ENCODE measurements around the gene TBCEL.

The TBCEL gene

GRCh38 chr11:121024989-121025388 lies 1.1 kb downstream of the TBCEL start:
- Histone ChIP-seq H3K79me2 (ENCODE audit: control insufficient read depth, low read length) (peaks cover 33% of the 10 kb centered on the region), H4K20me1 (ENCODE audit: control insufficient read depth, insufficient read depth, low read depth, low read length) (no peaks in the 10 kb centered on the region), H3K4me3 (ENCODE audit: low read length) (peak overlapping the region; percentile 79), H3K27ac (ENCODE audit: low read depth, low read length) (no peak overlapping the region), H3K9me2 (replicated peaks; ENCODE audit: control insufficient read depth, low read length) (no peaks in the 10 kb centered on the region), H3K4me2 (ENCODE audit: low read length) (peak overlapping the region; percentile 77), H3K4me1 (ENCODE audit: control insufficient read depth, low read length) (peaks cover 17% of the 10 kb centered on the region), H3K27me3 (ENCODE audit: control insufficient read depth, low read length) (no peaks in the 10 kb centered on the region), H3F3A (ENCODE audit: control insufficient read depth, insufficient read depth) (no peaks in the 10 kb centered on the region), H3K9me3 (ENCODE audit: control insufficient read depth, insufficient read depth, low read length) (no peaks in the 10 kb centered on the region), H3K36me3 (ENCODE audit: control insufficient read depth, low read length) (no peaks in the 10 kb centered on the region)
- no peak for TF ChIP-seq CTCF (IDR thresholded peaks at IDR 0.05; ENCODE audit: low read depth, low read length, poor library complexity, severe bottlenecking)
- no peak for TF ChIP-seq EZH2phosphoT487 (IDR thresholded peaks at IDR 0.05; ENCODE audit: borderline replicate concordance, low read length)

DNA sequence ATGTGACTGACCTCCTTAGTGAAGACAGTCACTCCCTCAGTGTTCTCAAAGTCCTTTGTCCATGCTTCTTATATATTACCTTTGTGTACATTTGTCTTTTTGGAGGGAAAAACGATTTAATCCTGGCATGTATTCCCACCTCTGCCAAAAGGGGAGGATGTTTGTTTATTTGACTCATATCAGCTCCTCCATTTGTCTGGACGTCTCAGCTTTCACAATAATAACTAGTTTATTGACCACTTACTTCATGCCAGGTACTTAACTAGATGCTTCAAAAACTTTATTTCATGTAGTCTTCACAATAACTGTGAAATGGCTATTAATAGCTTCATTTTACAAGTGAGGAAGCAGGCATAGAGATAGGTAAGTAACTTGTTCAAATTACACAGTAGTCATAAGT lies 5.3 kb downstream of the TBCEL start:
- TF ChIP-seq CTCF (IDR thresholded peaks at IDR 0.05; ENCODE audit: low read depth, low read length, poor library complexity, severe bottlenecking) (no peak), EZH2phosphoT487 (IDR thresholded peaks at IDR 0.05; ENCODE audit: borderline replicate concordance, low read length) (no peak)
- Histone ChIP-seq H3K79me2 (ENCODE audit: control insufficient read depth, low read length) (peaks cover 34% of the 10 kb centered on the region), H3K4me2 (ENCODE audit: low read length) (no peak overlapping the region), H3K4me3 (ENCODE audit: low read length) (no peak overlapping the region), H3K27ac (ENCODE audit: low read depth, low read length) (no peak overlapping the region), H3K36me3 (ENCODE audit: control insufficient read depth, low read length) (no peaks in the 10 kb centered on the region), H3K9me3 (ENCODE audit: control insufficient read depth, insufficient read depth, low read length) (no peaks in the 10 kb centered on the region), H3K4me1 (ENCODE audit: control insufficient read depth, low read length) (peaks cover 12% of the 10 kb centered on the region), H3K27me3 (ENCODE audit: control insufficient read depth, low read length) (no peaks in the 10 kb centered on the region), H4K20me1 (ENCODE audit: control insufficient read depth, insufficient read depth, low read depth, low read length) (no peaks in the 10 kb centered on the region), H3K9me2 (replicated peaks; ENCODE audit: control insufficient read depth, low read length) (no peaks in the 10 kb centered on the region), H3F3A (ENCODE audit: control insufficient read depth, insufficient read depth) (no peaks in the 10 kb centered on the region)

DNA sequence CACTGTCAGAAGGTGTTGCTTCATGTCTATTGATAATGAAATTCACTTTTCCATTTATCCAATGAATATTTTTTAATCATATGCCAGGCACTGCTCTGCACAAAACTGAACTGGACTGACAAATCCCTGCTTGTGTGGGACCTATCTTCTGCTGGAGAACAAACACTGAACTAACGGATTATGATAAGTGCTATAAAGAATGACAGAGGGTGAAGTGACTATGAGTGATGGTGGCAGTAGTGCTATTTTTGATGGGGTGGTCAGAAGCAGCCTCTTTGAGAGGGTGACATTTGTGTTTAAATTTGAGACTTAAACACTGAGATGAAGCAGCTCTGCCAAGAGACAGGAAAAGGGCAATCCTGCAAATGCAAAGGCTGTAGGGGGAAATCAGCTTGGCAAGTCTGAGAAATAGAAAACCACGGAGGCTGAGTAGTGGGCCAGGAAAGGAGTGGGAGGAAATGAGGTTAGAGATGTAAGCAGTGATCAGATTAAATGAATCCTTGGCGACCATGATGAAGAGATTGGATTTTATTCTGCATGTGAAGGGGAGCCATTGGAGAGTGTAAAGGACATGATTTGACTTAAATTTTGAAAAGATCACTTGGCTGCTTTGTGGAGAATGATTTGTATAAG lies 6.0 kb downstream of the TBCEL start:
- H3K79me2 ChIP-seq (ENCODE audit: control insufficient read depth, low read length) = peaks cover 27% of the 10 kb centered on the region
- H3F3A ChIP-seq (ENCODE audit: control insufficient read depth, insufficient read depth) = no peaks in the 10 kb centered on the region
- TF ChIP-seq EZH2phosphoT487 (IDR thresholded peaks at IDR 0.05; ENCODE audit: borderline replicate concordance, low read length) = no peak
- no peak for TF ChIP-seq CTCF (IDR thresholded peaks at IDR 0.05; ENCODE audit: low read depth, low read length, poor library complexity, severe bottlenecking)
- H3K4me2 ChIP-seq (ENCODE audit: low read length) = no peak overlapping the region
- no peaks in the 10 kb centered on the region for H3K9me3 ChIP-seq (ENCODE audit: control insufficient read depth, insufficient read depth, low read length)
- H4K20me1 ChIP-seq (ENCODE audit: control insufficient read depth, insufficient read depth, low read depth, low read length) = no peaks in the 10 kb centered on the region
- peaks cover 6% of the 10 kb centered on the region for H3K4me1 ChIP-seq (ENCODE audit: control insufficient read depth, low read length)
- H3K4me3 ChIP-seq (ENCODE audit: low read length) = no peak overlapping the region
- no peaks in the 10 kb centered on the region for H3K27me3 ChIP-seq (ENCODE audit: control insufficient read depth, low read length)
- H3K9me2 ChIP-seq (replicated peaks; ENCODE audit: control insufficient read depth, low read length) = no peaks in the 10 kb centered on the region
- H3K27ac ChIP-seq (ENCODE audit: low read depth, low read length) = no peak overlapping the region
- H3K36me3 ChIP-seq (ENCODE audit: control insufficient read depth, low read length) = no peaks in the 10 kb centered on the region

Data from DOHH2 (cell line).